HG03066 (cell line): ENCODE results near the gene COG7.
"Not testable (repeated sequence)": the region's sequence is repeated elsewhere in the genome, so short reads cannot be mapped to it uniquely, and the experiment has no call there.

Experiments used
- ATAC-seq: cut with Tn5 transposase; IDR thresholded peaks from one replicate; pipeline ENCODE4 v1.9.1; 2021; ENCODE audit warnings: low read depth; ENCODE audit not compliant: unreplicated experiment

Gene COG7

GRCh38 chr16:23478566-23478965 is 25.6 kb upstream of the COG7 start:
- no peak for ATAC-seq

- ATAC-seq: no peak
These were observed 23.3 kb upstream of the COG7 start for GRCh38 chr16:23476289-23476688.

DNA sequence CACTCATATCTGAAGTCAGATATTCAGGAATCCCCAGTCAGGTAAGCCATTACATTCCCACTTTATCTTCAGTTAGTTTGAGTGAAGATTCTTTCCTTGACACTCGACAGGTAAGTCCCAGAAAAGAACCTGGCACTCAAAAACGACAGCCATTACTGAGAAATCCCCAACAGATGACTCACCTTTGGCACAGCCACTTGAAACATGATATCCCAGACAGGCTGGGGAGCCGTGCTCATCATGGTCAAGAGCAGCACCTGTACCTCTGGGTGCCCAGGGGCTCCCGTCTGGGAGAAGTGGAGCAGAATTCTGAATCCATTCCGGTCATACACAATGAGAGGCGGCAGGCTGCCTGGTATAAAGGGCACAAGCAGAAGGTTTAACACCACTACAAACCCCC is 16.8 kb upstream of the COG7 start:
- no peak for ATAC-seq

DNA sequence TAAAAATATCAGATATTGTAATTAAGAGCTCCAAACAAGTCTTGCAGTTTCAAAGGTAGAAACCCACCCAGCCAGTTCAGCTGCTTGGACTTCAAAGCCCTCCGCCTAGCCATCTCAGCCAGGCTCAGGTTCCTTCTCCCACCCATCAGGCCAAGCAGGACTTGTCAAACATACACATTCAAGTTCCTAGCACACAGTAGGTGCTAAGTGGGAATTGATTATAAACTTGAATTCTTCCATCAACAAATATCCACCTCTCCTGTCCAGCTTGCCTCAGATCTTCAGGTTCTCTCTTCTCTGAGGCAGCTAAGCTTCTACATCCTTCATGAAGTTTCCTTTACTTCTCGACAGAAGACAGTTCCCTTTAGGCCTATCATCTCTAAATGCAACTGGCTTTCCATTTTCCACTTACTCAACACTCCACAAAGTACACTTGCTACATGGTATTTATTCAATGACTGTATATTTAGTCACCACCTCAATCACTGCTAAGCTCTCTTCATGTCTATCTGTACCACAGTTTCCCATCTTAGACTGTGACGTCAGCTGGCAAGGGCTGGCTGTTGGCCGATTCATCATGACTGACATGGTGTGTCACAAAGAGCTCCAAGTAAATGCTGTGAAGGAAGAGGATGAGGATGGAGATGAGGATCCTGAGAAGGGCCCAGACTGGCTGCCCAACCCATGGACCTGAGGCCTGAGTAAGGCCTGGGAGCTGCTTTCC is 13.3 kb upstream of the COG7 start:
- ATAC-seq: no peak

DNA sequence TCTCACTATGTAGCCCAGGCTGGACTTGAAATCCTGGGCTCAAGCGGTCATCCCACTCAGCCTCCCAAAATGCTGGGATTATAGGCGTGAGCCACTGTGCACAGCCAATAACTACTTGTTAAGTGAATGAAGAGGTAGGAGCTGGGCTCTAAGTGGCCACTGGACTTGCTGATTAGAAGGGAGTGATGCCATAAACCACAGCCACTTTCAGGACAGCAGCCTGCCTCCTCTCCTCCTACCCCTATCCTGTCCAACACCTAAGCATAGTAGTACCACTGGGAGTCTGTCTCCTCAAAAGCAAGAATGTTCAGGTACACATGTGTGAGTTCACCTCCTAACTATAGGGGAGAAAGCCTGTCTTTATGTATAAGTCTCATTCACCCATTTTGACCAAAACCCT is 12.2 kb upstream of the COG7 start:
- ATAC-seq: no peak

DNA sequence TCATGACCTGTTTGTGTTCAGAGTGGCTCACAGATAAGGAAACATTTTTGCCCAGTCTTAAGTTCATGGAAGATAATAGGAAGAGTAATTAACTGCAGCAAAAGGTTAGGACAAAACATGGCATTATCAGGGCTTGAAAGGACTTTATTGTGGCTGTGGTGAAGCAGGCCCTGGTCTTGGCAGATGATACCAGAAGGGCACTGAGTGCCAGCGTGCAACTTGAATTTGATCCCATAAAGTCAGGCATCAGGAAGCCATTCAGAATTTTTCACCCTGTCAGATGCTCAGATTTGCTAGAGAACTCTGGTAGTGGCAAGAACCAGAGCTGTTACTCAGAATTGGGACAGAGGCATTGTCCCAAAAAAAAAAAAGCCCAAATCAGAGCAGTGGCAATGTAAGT is 11.2 kb upstream of the COG7 start:
- ATAC-seq: no peak

GRCh38 chr16:23462994-23463393 is 10.0 kb upstream of the COG7 start:
- ATAC-seq: not testable (repeated sequence)

- ATAC-seq: peak; percentile 19
These were observed 506 bp upstream of the COG7 start for GRCh38 chr16:23453338-23454052.

DNA sequence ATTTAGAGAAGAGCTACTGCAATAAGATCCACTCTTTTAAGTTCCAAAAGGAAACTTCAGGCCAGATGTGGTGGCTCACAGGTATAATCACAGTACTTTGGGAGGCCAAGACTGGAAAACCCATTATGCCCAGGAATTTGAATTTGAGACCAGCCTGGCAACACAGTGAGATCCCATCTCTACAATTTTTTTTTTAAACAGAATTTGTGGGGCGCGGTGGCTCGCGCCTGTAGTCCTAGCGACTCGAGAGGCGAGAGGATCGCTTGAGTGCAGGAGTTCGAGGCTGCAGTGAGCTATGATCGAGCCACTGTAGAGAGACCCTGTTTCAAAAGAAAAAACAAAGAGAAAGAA is 793 bp downstream of the COG7 start:
- no peak for ATAC-seq

DNA sequence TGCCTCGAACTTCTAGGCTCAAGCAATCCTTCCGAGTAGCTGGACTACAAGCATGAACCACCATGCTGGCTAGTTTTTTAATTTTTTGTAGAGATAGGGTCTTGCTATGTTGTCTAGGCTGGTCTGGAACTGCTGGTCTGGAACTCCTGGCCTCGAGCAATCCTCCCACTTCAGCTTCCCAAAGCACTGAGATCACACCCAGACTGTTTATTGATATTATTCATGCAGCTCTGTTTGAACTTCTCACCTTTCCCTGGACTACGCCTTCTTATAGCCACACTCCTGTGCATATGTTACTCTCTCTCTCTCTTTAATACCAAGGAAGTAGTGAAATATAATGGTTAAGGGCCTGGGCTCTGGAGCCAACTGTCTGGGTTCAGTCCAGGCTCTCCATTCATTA is 4.6 kb downstream of the COG7 start:
- no peak for ATAC-seq

GRCh38 chr16:23437542-23437941 is 15.4 kb downstream of the COG7 start:
- not testable (repeated sequence) for ATAC-seq

GRCh38 chr16:23436951-23437350 is 16.0 kb downstream of the COG7 start:
- ATAC-seq: no peak

GRCh38 chr16:23435500-23435899 is 17.5 kb downstream of the COG7 start:
- no peak for ATAC-seq

DNA sequence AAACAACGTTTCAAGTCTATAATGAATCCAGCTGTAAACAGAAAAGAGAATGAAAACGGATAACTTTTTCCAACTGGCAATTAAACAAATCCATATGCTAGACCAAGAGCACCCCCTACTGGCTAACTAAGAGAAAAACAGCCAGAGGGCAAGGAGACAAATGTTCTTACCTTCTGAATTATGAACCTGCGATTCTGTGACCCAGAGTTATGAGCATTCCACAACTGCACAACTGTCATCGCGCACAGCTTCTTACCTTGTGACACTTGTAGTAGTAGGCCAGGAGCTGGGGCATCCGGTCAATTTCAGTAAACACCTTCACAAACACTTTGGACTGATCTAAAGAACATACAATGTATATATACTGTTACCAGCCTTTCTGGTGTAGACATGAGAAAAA is 18.6 kb downstream of the COG7 start:
- ATAC-seq: no peak

- no peak for ATAC-seq
These were observed 19.6 kb downstream of the COG7 start for GRCh38 chr16:23433261-23433920.

GRCh38 chr16:23432176-23433128 is 20.5 kb downstream of the COG7 start:
- ATAC-seq: no peak

GRCh38 chr16:23428351-23428750 is 24.6 kb downstream of the COG7 start:
- no peak for ATAC-seq

GRCh38 chr16:23424292-23424958 is 28.6 kb downstream of the COG7 start:
- ATAC-seq: no peak

GRCh38 chr16:23423496-23424049 is 29.4 kb downstream of the COG7 start:
- ATAC-seq: no peak

- no peak for ATAC-seq
These were observed 33.0 kb downstream of the COG7 start for GRCh38 chr16:23420011-23420410.
